ENCODE data around the gene BOLL.
"Not testable (repeated sequence)": the region's sequence is repeated elsewhere in the genome, so short reads cannot be mapped to it uniquely, and the experiment has no call there.

Gene BOLL

GRCh38 chr2:197717863-197718262 lies 67.3 kb downstream of the BOLL start:
- DNase-seq (ENCODE audit: extremely low read depth, low read depth) = no peak
- no peak for TF ChIP-seq CTCF (IDR thresholded peaks at IDR 0.05; ENCODE audit: low read depth, low read length, missing control alignments)
- H3K4me3 ChIP-seq (replicated peaks; ENCODE audit: low read depth, low read length) = no peak overlapping the region

- no peak for TF ChIP-seq CTCF (IDR thresholded peaks at IDR 0.05; ENCODE audit: low read depth, low read length, missing control alignments)
- no peak overlapping the region for H3K4me3 ChIP-seq (replicated peaks; ENCODE audit: low read depth, low read length)
- DNase-seq (ENCODE audit: extremely low read depth, low read depth) = no peak
These were observed 71.8 kb downstream of the BOLL start for GRCh38 chr2:197713271-197713670.

- no peak overlapping the region for H3K4me3 ChIP-seq (replicated peaks; ENCODE audit: low read depth, low read length)
- DNase-seq (ENCODE audit: extremely low read depth, low read depth) = no peak
- TF ChIP-seq CTCF (IDR thresholded peaks at IDR 0.05; ENCODE audit: low read depth, low read length, missing control alignments) = no peak
These were observed 73.5 kb downstream of the BOLL start for GRCh38 chr2:197711578-197711977.

GRCh38 chr2:197710424-197711042 lies 74.6 kb downstream of the BOLL start:
- H3K4me3 ChIP-seq (replicated peaks; ENCODE audit: low read depth, low read length) = no peak overlapping the region
- no peak for TF ChIP-seq CTCF (IDR thresholded peaks at IDR 0.05; ENCODE audit: low read depth, low read length, missing control alignments)
- no peak for DNase-seq (ENCODE audit: extremely low read depth, low read depth)

- peak overlapping the region; percentile 94 for H3K4me3 ChIP-seq (replicated peaks; ENCODE audit: low read depth, low read length)
- not testable (repeated sequence) for DNase-seq (ENCODE audit: extremely low read depth, low read depth)
These were observed 76.0 kb downstream of the BOLL start for GRCh38 chr2:197709140-197709539.

GRCh38 chr2:197708331-197708730 lies 76.8 kb downstream of the BOLL start:
- peak overlapping the region; percentile 94 for H3K4me3 ChIP-seq (replicated peaks; ENCODE audit: low read depth, low read length)
- TF ChIP-seq CTCF (IDR thresholded peaks at IDR 0.05; ENCODE audit: low read depth, low read length, missing control alignments) = no peak
- no peak for DNase-seq (ENCODE audit: extremely low read depth, low read depth)

GRCh38 chr2:197707316-197708213 lies 77.6 kb downstream of the BOLL start:
- peak; percentile 48 for TF ChIP-seq CTCF (IDR thresholded peaks at IDR 0.05; ENCODE audit: low read depth, low read length, missing control alignments)
- H3K4me3 ChIP-seq (replicated peaks; ENCODE audit: low read depth, low read length) = peak overlapping the region; percentile 94
- DNase-seq (ENCODE audit: extremely low read depth, low read depth) = no peak

All from HFF-Myc (cell line).